Coronary artery (tissue), 2 donors: Measurements from ENCODE around the gene SFXN4.

Experiments
- DNase-seq: peaks from one replicate; pipeline ENCODE4 v3.0.0-alpha.2; 2017; ENCODE audit warnings: low spot score
- H3K27ac ChIP-seq, 2 donors: fragments of 200-600 bp; sonication (generic); one replicate each; pipeline ENCODE4 v1.5.1; 2016 to 2019
- H3K4me3 ChIP-seq: fragments of 200-600 bp; sonication (generic); 2 replicates; pipeline ENCODE4 v1.5.1; 2016; ENCODE audit warnings: mild to moderate bottlenecking, moderate library complexity
- TF ChIP-seq, protein P1 (sequence below): fragments of 200-600 bp; sonication (generic); IDR thresholded peaks from one replicate; pipeline ENCODE4 v1.5.1; 2019; ENCODE audit warnings: antibody characterized with exemption

SFXN4 gene

DNA sequence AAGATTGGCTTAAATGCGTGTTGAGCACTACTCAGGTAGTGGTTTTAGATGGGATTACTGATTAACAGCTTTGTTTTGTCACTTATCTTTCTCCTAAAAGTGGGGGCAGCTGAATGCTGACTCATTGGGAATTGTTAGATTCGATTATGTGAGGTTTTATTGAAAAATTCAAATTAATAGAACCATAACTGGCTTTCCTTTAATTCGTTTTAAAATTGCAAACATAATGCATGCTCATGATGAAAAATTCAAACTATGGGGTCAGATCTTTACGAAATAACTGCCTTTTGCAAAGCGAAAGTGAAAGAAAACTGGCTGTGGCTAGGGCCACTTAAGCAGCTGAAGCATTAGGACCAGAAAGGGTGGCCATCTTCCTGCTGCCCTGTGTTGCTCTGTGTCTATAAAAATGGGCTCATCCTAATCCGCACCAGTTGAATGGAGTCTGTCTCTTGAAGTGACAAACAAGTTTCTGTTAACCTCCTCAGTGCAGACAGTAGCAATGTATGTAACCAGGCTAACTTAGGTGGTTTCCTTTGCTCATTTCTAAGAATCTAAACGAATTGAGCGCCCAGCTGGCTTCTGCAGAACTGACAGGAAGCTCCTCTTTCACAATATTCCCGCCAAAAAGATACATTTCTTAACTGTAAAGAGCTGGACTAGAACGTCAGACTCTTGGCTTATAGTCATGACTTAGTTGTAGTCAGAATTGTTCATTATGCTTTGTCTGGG is 33.8 kb downstream of the SFXN4 start:
- DNase-seq, result no peak
- H3K4me3 ChIP-seq, result peak overlapping the region; percentile 61
- peak overlapping the region in 1 of 2 donors; percentile 38 for H3K27ac ChIP-seq
- TF ChIP-seq, protein P1, sequence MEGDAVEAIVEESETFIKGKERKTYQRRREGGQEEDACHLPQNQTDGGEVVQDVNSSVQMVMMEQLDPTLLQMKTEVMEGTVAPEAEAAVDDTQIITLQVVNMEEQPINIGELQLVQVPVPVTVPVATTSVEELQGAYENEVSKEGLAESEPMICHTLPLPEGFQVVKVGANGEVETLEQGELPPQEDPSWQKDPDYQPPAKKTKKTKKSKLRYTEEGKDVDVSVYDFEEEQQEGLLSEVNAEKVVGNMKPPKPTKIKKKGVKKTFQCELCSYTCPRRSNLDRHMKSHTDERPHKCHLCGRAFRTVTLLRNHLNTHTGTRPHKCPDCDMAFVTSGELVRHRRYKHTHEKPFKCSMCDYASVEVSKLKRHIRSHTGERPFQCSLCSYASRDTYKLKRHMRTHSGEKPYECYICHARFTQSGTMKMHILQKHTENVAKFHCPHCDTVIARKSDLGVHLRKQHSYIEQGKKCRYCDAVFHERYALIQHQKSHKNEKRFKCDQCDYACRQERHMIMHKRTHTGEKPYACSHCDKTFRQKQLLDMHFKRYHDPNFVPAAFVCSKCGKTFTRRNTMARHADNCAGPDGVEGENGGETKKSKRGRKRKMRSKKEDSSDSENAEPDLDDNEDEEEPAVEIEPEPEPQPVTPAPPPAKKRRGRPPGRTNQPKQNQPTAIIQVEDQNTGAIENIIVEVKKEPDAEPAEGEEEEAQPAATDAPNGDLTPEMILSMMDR, result no peak

DNA sequence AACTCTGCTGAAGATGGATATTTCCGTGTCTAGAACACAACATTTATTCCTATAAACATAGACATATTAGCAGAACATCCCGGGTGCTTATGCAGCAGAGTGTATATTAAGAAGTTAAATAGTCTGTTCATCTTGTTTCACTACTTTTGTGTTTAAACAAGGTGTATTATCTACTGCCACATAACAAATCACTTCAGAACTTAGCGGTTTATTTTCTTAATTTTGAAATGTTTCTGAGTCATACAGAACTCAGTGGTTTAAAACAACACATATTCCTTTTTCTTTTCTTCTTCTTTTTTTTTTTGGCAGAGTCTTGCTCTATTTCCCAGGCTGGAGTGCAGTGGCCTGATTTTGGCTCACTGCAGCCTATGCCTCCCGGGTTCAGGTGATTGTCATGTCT is 35.8 kb downstream of the SFXN4 start:
- Histone ChIP-seq H3K27ac (no peak overlapping the region), H3K4me3 (no peak overlapping the region)
- TF ChIP-seq, protein P1, result no peak
- no peak for DNase-seq

DNA sequence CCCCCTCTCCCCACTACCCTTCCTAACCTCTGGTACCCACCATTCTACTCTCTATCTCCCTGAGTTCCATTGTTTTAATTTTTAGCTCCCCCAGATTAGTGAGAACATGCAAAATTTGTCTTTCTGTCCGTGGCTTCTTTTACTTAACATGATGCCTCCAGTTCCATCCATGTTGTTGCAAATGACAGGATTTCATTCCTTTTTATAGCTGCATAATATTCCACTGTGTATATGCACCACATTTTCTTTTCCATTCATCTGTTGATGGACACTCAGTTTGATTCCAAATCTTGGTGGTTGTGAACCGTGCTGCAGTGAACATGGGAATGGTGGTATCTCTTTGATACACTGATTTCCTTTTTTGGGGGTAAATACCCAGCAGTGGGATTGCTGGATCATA is 39.6 kb downstream of the SFXN4 start:
- Histone ChIP-seq H3K27ac (no peak overlapping the region), H3K4me3 (no peak overlapping the region)
- DNase-seq, result no peak
- TF ChIP-seq, protein P1, result no peak

DNA sequence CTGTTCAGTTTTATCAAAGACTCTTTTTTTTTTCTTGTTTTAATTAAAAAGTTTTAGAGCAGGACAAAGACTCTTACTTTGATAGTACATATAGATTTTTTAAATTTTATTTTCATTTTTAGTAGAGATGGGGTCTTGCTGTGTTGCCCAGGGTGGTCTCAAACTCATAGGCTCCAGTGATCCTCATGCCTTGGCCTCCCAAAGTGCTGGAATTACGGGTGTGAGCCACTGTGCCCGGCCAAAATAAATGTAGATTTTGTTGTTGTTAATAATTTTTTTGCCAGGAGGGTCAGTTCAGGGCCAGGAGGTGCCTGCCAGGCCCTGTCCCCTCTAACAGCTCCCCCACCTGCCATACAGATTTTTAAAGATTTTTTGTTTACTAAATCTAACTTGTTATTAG is 44.6 kb downstream of the SFXN4 start:
- no peak overlapping the region for H3K4me3 ChIP-seq
- DNase-seq, result no peak
- no peak overlapping the region for H3K27ac ChIP-seq
- TF ChIP-seq, protein P1, result no peak

GRCh38 chr10:119120413-119120867 is 45.1 kb downstream of the SFXN4 start:
- no peak for DNase-seq
- no peak overlapping the region for H3K27ac ChIP-seq

DNA sequence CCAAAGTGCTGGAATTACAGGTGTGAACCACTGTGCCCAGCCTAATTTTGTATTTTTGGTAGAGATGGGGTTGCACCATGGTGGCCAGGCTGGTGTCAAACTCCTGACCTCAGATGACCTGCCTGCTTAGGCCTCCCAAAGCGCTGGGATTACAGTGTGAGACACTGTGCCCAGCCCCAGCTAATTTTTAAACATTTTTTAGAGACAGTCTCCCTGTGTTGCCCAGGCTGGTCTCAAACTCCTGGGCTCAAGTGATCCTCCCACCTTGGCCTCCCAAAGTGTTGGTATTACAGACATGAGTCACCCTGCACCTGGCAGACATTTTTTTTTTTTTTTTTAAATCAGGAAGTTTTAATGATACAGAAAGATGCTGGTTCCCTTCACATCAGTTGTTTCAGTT is 46.1 kb downstream of the SFXN4 start:
- no peak overlapping the region for H3K4me3 ChIP-seq
- DNase-seq, result no peak
- TF ChIP-seq, protein P1, result no peak
- H3K27ac ChIP-seq, result no peak overlapping the region

More at GRCh38 chr10:119120413-119120867, 45.1 kb downstream of the SFXN4 start:
- TF ChIP-seq, protein P1, result no peak
- H3K4me3 ChIP-seq, result no peak overlapping the region

GRCh38 chr10:119118231-119118630 is 47.3 kb downstream of the SFXN4 start:
- Histone ChIP-seq H3K4me3 (no peak overlapping the region), H3K27ac (no peak overlapping the region)
- DNase-seq, result no peak
- TF ChIP-seq, protein P1, result no peak
